ENCODE results near the gene SULF2. TPM values are rescaled to one million over a fixed set of nuclear protein-coding genes. Genes with fewer than 3 reads are reported as not detected.
"Not testable (repeated sequence)": the region's sequence is repeated elsewhere in the genome, so short reads cannot be mapped to it uniquely, and the experiment has no call there.

Gene SULF2
- polyA plus RNA-seq, 4 donors, result 10.3 to 40.9 (median 22.4) TPM

DNA sequence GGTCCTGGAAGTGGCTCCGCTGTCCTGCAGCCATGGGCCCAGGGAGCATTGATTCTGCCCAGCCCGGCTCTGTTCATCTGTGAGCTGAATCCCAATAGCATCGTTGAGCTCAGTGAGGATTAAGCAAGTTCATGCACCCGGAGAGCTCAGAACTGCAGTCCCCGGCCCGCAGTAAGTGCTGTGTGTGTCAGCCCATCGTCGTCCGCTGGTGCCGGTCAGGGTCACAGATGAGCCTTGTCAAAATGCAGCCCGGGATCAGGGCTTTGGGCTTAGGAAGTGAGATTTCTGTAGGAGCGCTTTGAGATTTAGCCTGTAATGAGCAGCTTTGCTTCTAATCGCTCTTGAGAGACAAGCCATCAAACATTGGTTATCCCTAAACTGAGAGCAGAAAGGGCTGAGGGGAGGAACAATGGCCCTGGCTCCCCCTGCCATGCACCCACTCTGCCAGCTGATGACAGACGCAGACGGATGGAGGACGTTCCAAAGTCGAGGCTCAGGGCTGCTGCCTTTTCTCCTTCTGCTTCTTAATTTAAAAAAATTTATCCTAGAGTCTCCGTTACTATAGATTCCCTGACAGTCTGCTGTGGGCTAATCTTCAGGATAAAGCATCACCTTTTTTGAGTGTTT lies 25.6 kb upstream of the SULF2 start:
- H3K27me3 ChIP-seq (ENCODE audit: control insufficient read depth in 3 of 3, insufficient read depth in 3 of 3, low read length in 3 of 3), result peaks cover 0 to 10% (median 5%) of the 10 kb centered on the region in 3 donors
- no peak for DNase-seq
- no peak overlapping the region for H3K27ac ChIP-seq (ENCODE audit: low read depth in 1 of 3, low read length in 2 of 3)
- no peaks in the 10 kb centered on the region for H3K4me1 ChIP-seq (ENCODE audit: control insufficient read depth in 3 of 3, insufficient read depth in 2 of 3, low read depth in 1 of 3, low read length in 2 of 3)
- no peak overlapping the region for H3K4me3 ChIP-seq (ENCODE audit: low read depth in 1 of 3, low read length in 3 of 3)
- H3K36me3 ChIP-seq (ENCODE audit: control insufficient read depth in 3 of 3, insufficient read depth in 2 of 3, low read depth in 1 of 3, low read length in 3 of 3), result no peaks in the 10 kb centered on the region
- H3K9me3 ChIP-seq (ENCODE audit: control insufficient read depth in 2 of 2, insufficient read depth in 1 of 2, low read depth in 1 of 2, low read length in 1 of 2), result peaks cover 0 to 11% of the 10 kb centered on the region in 2 donors
- FAIRE-seq, result no peak
- WGBS, 3 donors, result 56 to 62% (median 60%) methylated on average over 18 of the region's 18 CpGs

DNA sequence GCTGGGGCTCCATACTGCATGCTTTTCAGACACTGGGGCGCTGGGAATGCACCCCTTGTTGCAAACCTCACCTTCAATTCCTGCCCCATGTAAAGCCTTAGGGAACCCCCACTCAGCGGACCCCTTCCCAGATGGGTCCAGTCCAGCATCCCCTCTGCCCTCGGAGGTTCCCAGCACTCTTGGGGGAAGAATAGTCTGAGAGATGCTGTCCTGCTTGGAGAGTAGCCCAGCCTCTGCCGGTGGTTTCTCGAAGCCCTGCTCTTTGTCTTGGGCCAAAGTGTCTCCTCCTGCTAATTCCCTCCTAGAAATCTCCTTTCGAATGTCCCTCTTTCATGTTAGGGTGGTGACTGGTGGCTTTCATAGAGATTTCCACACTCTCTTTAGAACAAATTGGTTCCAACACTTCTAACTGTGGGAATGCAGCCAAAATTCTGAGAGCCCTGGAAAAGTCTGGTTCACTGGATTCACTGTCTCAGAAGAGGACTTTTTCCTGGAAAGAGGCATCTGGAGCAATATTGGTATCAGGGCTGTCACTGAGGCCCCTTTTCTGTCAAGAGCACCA lies 24.9 kb upstream of the SULF2 start:
- DNase-seq (no peak), FAIRE-seq (no peak)
- Histone ChIP-seq H3K4me1 (ENCODE audit: control insufficient read depth in 3 of 3, insufficient read depth in 2 of 3, low read depth in 1 of 3, low read length in 2 of 3) (no peaks in the 10 kb centered on the region), H3K27ac (ENCODE audit: low read depth in 1 of 3, low read length in 2 of 3) (no peak overlapping the region), H3K36me3 (ENCODE audit: control insufficient read depth in 3 of 3, insufficient read depth in 2 of 3, low read depth in 1 of 3, low read length in 3 of 3) (no peaks in the 10 kb centered on the region), H3K4me3 (ENCODE audit: low read depth in 1 of 3, low read length in 3 of 3) (no peak overlapping the region), H3K27me3 (ENCODE audit: control insufficient read depth in 3 of 3, insufficient read depth in 3 of 3, low read length in 3 of 3) (peaks cover 0 to 10% (median 5%) of the 10 kb centered on the region in 3 donors), H3K9me3 (ENCODE audit: control insufficient read depth in 2 of 2, insufficient read depth in 1 of 2, low read depth in 1 of 2, low read length in 1 of 2) (peaks cover 0 to 11% of the 10 kb centered on the region in 2 donors)
- WGBS, 3 donors, result 55 to 67% (median 55%) methylated on average over 6 of the region's 6 CpGs

- H3K36me3 ChIP-seq (ENCODE audit: control insufficient read depth in 3 of 3, insufficient read depth in 2 of 3, low read depth in 1 of 3, low read length in 3 of 3), result no peaks in the 10 kb centered on the region
- H3K27ac ChIP-seq (ENCODE audit: low read depth in 1 of 3, low read length in 2 of 3), result no peak overlapping the region
- FAIRE-seq (no peak), DNase-seq (peak; percentile 4 to 48)
- H3K4me1 ChIP-seq (ENCODE audit: control insufficient read depth in 3 of 3, insufficient read depth in 2 of 3, low read depth in 1 of 3, low read length in 2 of 3), result no peaks in the 10 kb centered on the region
- no peak overlapping the region for H3K4me3 ChIP-seq (ENCODE audit: low read depth in 1 of 3, low read length in 3 of 3)
- 56 to 70% (median 68%) methylated on average over 15 of the region's 15 CpGs for WGBS, 3 donors
- peaks cover 0 to 6% of the 10 kb centered on the region in 2 donors for H3K9me3 ChIP-seq (ENCODE audit: control insufficient read depth in 2 of 2, insufficient read depth in 1 of 2, low read depth in 1 of 2, low read length in 1 of 2)
- peaks cover 0 to 10% (median 3%) of the 10 kb centered on the region in 3 donors for H3K27me3 ChIP-seq (ENCODE audit: control insufficient read depth in 3 of 3, insufficient read depth in 3 of 3, low read length in 3 of 3)
Observed at GRCh38 chr20:47809161-47809960, 24.1 kb upstream of the SULF2 start.

GRCh38 chr20:47805951-47806350 lies 20.7 kb upstream of the SULF2 start:
- H3K9me3 ChIP-seq (ENCODE audit: control insufficient read depth in 2 of 2, insufficient read depth in 1 of 2, low read depth in 1 of 2, low read length in 1 of 2), result no peaks in the 10 kb centered on the region
- FAIRE-seq (no peak), DNase-seq (peak in 1 of 2 donors; percentile 15)
- WGBS, 3 donors, result 13 to 50% (median 22%) methylated on average over 14 of the region's 14 CpGs
- H3K4me1 ChIP-seq (ENCODE audit: control insufficient read depth in 3 of 3, insufficient read depth in 2 of 3, low read depth in 1 of 3, low read length in 2 of 3), result no peaks in the 10 kb centered on the region
- no peak overlapping the region for H3K4me3 ChIP-seq (ENCODE audit: low read depth in 1 of 3, low read length in 3 of 3)
- no peak overlapping the region for H3K27ac ChIP-seq (ENCODE audit: low read depth in 1 of 3, low read length in 2 of 3)
- no peaks in the 10 kb centered on the region for H3K36me3 ChIP-seq (ENCODE audit: control insufficient read depth in 3 of 3, insufficient read depth in 2 of 3, low read depth in 1 of 3, low read length in 3 of 3)
- peaks cover 0 to 7% (median 1%) of the 10 kb centered on the region in 3 donors for H3K27me3 ChIP-seq (ENCODE audit: control insufficient read depth in 3 of 3, insufficient read depth in 3 of 3, low read length in 3 of 3)

- H3K27me3 ChIP-seq (ENCODE audit: control insufficient read depth in 3 of 3, insufficient read depth in 3 of 3, low read length in 3 of 3); H3K27ac ChIP-seq (ENCODE audit: low read depth in 1 of 3, low read length in 2 of 3): not testable (repeated sequence)
Observed at GRCh38 chr20:47804972-47805371, 19.7 kb upstream of the SULF2 start.

DNA sequence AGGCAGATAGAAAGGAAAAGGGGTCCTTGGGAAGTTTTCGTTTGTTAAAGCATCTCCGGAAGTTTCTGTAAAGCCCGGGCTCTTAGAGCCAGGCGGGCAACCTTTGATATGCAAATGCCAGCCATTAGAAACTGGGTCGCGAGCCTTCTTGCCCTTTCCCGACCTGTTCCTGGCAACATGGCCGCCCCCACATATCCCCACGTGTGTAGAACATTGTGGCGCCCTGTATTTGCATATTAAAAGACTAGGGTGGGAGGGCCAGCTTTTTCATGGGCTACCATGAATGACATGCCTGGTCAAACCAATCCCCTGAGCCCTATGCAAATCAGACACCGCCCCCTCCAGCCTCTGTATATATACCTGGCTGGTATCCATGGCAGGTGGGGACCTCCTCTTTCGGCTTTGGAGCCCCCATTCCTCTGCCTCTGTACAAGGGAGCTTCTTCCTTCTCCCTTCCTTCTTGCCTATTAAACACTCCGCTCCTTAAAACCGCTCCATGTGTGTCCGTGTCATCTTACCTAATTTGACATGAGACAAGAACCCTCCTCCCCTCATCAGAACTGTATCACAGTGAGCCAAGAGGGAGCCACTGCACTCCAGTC lies 19.0 kb upstream of the SULF2 start:
- not testable (repeated sequence) for H3K27ac ChIP-seq (ENCODE audit: low read depth in 1 of 3, low read length in 2 of 3); DNase-seq; H3K9me3 ChIP-seq (ENCODE audit: control insufficient read depth in 2 of 2, insufficient read depth in 1 of 2, low read depth in 1 of 2, low read length in 1 of 2); H3K4me1 ChIP-seq (ENCODE audit: control insufficient read depth in 3 of 3, insufficient read depth in 2 of 3, low read depth in 1 of 3, low read length in 2 of 3); H3K27me3 ChIP-seq (ENCODE audit: control insufficient read depth in 3 of 3, insufficient read depth in 3 of 3, low read length in 3 of 3); H3K4me3 ChIP-seq (ENCODE audit: low read depth in 1 of 3, low read length in 3 of 3); H3K36me3 ChIP-seq (ENCODE audit: control insufficient read depth in 3 of 3, insufficient read depth in 2 of 3, low read depth in 1 of 3, low read length in 3 of 3); FAIRE-seq
- 81 to 86% (median 84%) methylated on average over 15 of the region's 15 CpGs for WGBS, 3 donors

More at GRCh38 chr20:47804972-47805371, 19.7 kb upstream of the SULF2 start:
- 75 to 90% (median 86%) methylated on average over 7 of the region's 7 CpGs for WGBS, 3 donors
- not testable (repeated sequence) for H3K36me3 ChIP-seq (ENCODE audit: control insufficient read depth in 3 of 3, insufficient read depth in 2 of 3, low read depth in 1 of 3, low read length in 3 of 3); H3K9me3 ChIP-seq (ENCODE audit: control insufficient read depth in 2 of 2, insufficient read depth in 1 of 2, low read depth in 1 of 2, low read length in 1 of 2); FAIRE-seq; DNase-seq; H3K4me1 ChIP-seq (ENCODE audit: control insufficient read depth in 3 of 3, insufficient read depth in 2 of 3, low read depth in 1 of 3, low read length in 2 of 3); H3K4me3 ChIP-seq (ENCODE audit: low read depth in 1 of 3, low read length in 3 of 3)

DNA sequence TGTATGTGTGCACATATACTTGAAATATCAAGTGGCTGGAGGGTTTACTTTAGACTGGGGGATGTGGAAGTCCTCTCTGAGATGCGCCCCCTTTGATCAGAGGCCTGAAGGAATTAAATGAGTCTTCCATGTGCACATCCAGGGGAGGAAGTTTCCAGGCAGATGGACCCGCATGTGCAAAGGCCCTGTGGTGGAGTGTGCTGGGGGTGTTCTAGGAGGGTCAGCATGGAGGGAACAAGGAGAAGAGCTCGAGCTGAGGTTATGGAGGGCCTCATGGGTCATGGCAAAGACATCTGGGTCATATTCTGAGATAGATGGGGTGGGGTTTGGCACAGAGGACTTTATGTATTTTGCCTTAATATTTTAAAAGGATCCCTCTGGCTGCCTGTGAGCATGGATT lies 17.7 kb upstream of the SULF2 start:
- H3K9me3 ChIP-seq (ENCODE audit: control insufficient read depth in 2 of 2, insufficient read depth in 1 of 2, low read depth in 1 of 2, low read length in 1 of 2), result no peaks in the 10 kb centered on the region
- DNase-seq (no peak), FAIRE-seq (no peak)
- 75 to 85% (median 81%) methylated on average over 3 of the region's 3 CpGs for WGBS, 3 donors
- no peaks in the 10 kb centered on the region for H3K36me3 ChIP-seq (ENCODE audit: control insufficient read depth in 3 of 3, insufficient read depth in 2 of 3, low read depth in 1 of 3, low read length in 3 of 3)
- no peak overlapping the region for H3K27ac ChIP-seq (ENCODE audit: low read depth in 1 of 3, low read length in 2 of 3)
- no peak overlapping the region for H3K4me3 ChIP-seq (ENCODE audit: low read depth in 1 of 3, low read length in 3 of 3)
- no peaks in the 10 kb centered on the region for H3K27me3 ChIP-seq (ENCODE audit: control insufficient read depth in 3 of 3, insufficient read depth in 3 of 3, low read length in 3 of 3)
- H3K4me1 ChIP-seq (ENCODE audit: control insufficient read depth in 3 of 3, insufficient read depth in 2 of 3, low read depth in 1 of 3, low read length in 2 of 3), result no peaks in the 10 kb centered on the region

- Histone ChIP-seq H3K27me3 (ENCODE audit: control insufficient read depth in 3 of 3, insufficient read depth in 3 of 3, low read length in 3 of 3) (no peaks in the 10 kb centered on the region), H3K27ac (ENCODE audit: low read depth in 1 of 3, low read length in 2 of 3) (no peak overlapping the region), H3K36me3 (ENCODE audit: control insufficient read depth in 3 of 3, insufficient read depth in 2 of 3, low read depth in 1 of 3, low read length in 3 of 3) (no peaks in the 10 kb centered on the region), H3K9me3 (ENCODE audit: control insufficient read depth in 2 of 2, insufficient read depth in 1 of 2, low read depth in 1 of 2, low read length in 1 of 2) (no peaks in the 10 kb centered on the region), H3K4me1 (ENCODE audit: control insufficient read depth in 3 of 3, insufficient read depth in 2 of 3, low read depth in 1 of 3, low read length in 2 of 3) (no peaks in the 10 kb centered on the region), H3K4me3 (ENCODE audit: low read depth in 1 of 3, low read length in 3 of 3) (no peak overlapping the region)
- DNase-seq (no peak), FAIRE-seq (no peak)
- 82 to 91% (median 89%) methylated on average over 18 of the region's 18 CpGs for WGBS, 3 donors
Observed at GRCh38 chr20:47802226-47802920, 17.1 kb upstream of the SULF2 start.
